Mesenchymal stem cell (in vitro differentiated cells and primary cell): ENCODE results near the gene PPA1.
"Not testable (repeated sequence)": the region's sequence is repeated elsewhere in the genome, so short reads cannot be mapped to it uniquely, and the experiment has no call there.

Source experiments
- DNase-seq: peaks from one replicate; pipeline ENCODE4 v3.0.0-alpha.2; 2013
- H2AFZ ChIP-seq: one replicate; pipeline ENCODE4 v1.6.1; 2013; ENCODE audit warnings: low read depth, mild to moderate bottlenecking, control low read depth, inconsistent platforms, low read length, moderate library complexity
- H2AK5ac ChIP-seq: 2 replicates; pipeline ENCODE4 v1.6.1; 2013; ENCODE audit warnings: low read length, moderate library complexity, mild to moderate bottlenecking, inconsistent platforms; ENCODE audit not compliant: severe bottlenecking
- H2BK120ac ChIP-seq: one replicate; pipeline ENCODE4 v1.6.1; 2013; ENCODE audit warnings: low read depth, mild to moderate bottlenecking, inconsistent platforms, low read length, moderate library complexity
- H2BK12ac ChIP-seq, 2 experiments: one replicate each; pipeline ENCODE4 v1.6.1; 2013; ENCODE audit warnings: inconsistent platforms in 2 of 2, low read length in 2 of 2, mild to moderate bottlenecking in 2 of 2, moderate library complexity in 2 of 2, control low read depth in 1 of 2
- H2BK15ac ChIP-seq: one replicate; pipeline ENCODE4 v1.6.1; 2013; ENCODE audit warnings: mild to moderate bottlenecking, low read depth, inconsistent platforms; ENCODE audit not compliant: poor library complexity, severe bottlenecking
- H2BK5ac ChIP-seq: 2 replicates; pipeline ENCODE4 v1.6.1; 2013; ENCODE audit warnings: low read depth, mild to moderate bottlenecking, low read length, control low read depth, inconsistent platforms; ENCODE audit not compliant: poor library complexity, severe bottlenecking
- H3K14ac ChIP-seq, 2 experiments: one replicate each; pipeline ENCODE4 v1.6.1; 2013; ENCODE audit warnings: inconsistent platforms in 2 of 2, low read length in 2 of 2, control low read depth in 1 of 2, mild to moderate bottlenecking in 1 of 2, moderate library complexity in 1 of 2
- H3K18ac ChIP-seq, 2 experiments: one replicate each; pipeline ENCODE4 v1.6.1; 2013; ENCODE audit warnings: inconsistent platforms in 2 of 2, low read length in 2 of 2, control low read depth in 1 of 2, low read depth in 1 of 2, mild to moderate bottlenecking in 1 of 2
- H3K23ac ChIP-seq, 2 experiments: one replicate each; pipeline ENCODE4 v1.6.1; 2013; ENCODE audit warnings: inconsistent platforms in 2 of 2, low read length in 2 of 2, mild to moderate bottlenecking in 2 of 2, moderate library complexity in 2 of 2, control low read depth in 1 of 2
- H3K27ac ChIP-seq: 2 replicates; pipeline ENCODE4 v1.5.1; 2013; ENCODE audit warnings: mild to moderate bottlenecking, moderate library complexity, low read length, control low read depth, inconsistent platforms; ENCODE audit not compliant: poor library complexity, severe bottlenecking
- H3K27me3 ChIP-seq, 2 experiments: 2 replicates each; pipeline versions ENCODE4 v1.6.1 to v1.7.0; 2013; ENCODE audit warnings: low read length in 2 of 2, mild to moderate bottlenecking in 2 of 2, moderate library complexity in 2 of 2, control low read depth in 1 of 2, inconsistent platforms in 1 of 2; ENCODE audit not compliant: control insufficient read depth in 1 of 2, insufficient read depth in 1 of 2
- H3K36me3 ChIP-seq, 2 experiments: 2 replicates each; pipeline versions ENCODE4 v1.6.1 to v1.7.0; 2013; ENCODE audit warnings: low read length in 2 of 2, control low read depth in 1 of 2, inconsistent platforms in 1 of 2, low read depth in 1 of 2, mild to moderate bottlenecking in 1 of 2; ENCODE audit not compliant: insufficient read depth in 2 of 2, control insufficient read depth in 1 of 2
- H3K4ac ChIP-seq, 2 experiments: one replicate each; pipeline ENCODE4 v1.6.1; 2013; ENCODE audit warnings: inconsistent platforms in 2 of 2, low read length in 2 of 2, mild to moderate bottlenecking in 2 of 2, moderate library complexity in 2 of 2, control low read depth in 1 of 2, low read depth in 1 of 2
- H3K4me1 ChIP-seq: 2 replicates; pipeline ENCODE4 v1.6.1; 2013; ENCODE audit warnings: low read depth, low read length, control low read depth; ENCODE audit not compliant: control insufficient read depth, insufficient read depth
- H3K4me2 ChIP-seq: 2 replicates; pipeline ENCODE4 v1.6.1; 2013; ENCODE audit warnings: low read length, mild to moderate bottlenecking, inconsistent platforms; ENCODE audit not compliant: poor library complexity, severe bottlenecking
- H3K4me3 ChIP-seq, 2 experiments: 2 replicates each; pipeline versions ENCODE4 v1.5.1 to v1.7.0; 2013; ENCODE audit warnings: low read length in 2 of 2, mild to moderate bottlenecking in 2 of 2, control low read depth in 1 of 2, low read depth in 1 of 2; ENCODE audit not compliant: insufficient read depth in 1 of 2
- H3K79me1 ChIP-seq: replicated peaks from 2 replicates; pipeline ENCODE4 v1.6.1; 2013; ENCODE audit warnings: mild to moderate bottlenecking, control low read depth, low read length, inconsistent platforms; ENCODE audit not compliant: poor library complexity, severe bottlenecking
- H3K9ac ChIP-seq: 2 replicates; pipeline ENCODE4 v1.7.0; 2013; ENCODE audit warnings: mild to moderate bottlenecking, low read length, moderate library complexity
- H3K9me3 ChIP-seq: 2 replicates; pipeline ENCODE4 v1.7.0; 2013; ENCODE audit warnings: mild to moderate bottlenecking, low read length; ENCODE audit not compliant: control insufficient read depth
- H4K8ac ChIP-seq: one replicate; pipeline ENCODE4 v1.6.1; 2013; ENCODE audit warnings: inconsistent platforms, mild to moderate bottlenecking, low read length, moderate library complexity
- H4K91ac ChIP-seq: one replicate; pipeline ENCODE4 v1.6.1; 2013; ENCODE audit warnings: mild to moderate bottlenecking, low read length, inconsistent platforms
- WGBS: methylation state at CpG from one replicate; pipeline ENCODE4 v1.1.7; 2013; ENCODE audit warnings: mixed read lengths; 5-methylcytosine and 5-hydroxymethylcytosine counted together

The PPA1 gene

DNA sequence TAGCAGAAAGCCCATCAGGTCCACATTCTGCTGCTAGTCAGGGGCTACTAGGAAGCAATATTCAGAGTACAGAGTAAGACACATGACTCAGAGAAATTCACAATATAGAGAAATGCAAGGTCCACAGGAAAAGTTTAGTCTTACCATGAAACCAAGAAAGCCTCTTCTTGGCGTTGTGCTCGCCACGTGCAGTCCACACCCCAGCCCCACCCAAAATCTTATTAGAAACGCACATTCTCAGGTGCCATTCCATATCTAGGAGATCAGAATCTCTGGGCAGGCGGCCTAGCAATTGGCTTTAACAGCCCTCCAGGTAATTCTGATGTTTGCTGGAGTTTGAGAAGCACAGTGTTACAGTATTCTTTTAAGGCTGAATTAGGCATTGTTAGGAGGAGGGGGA lies 47.1 kb downstream of the PPA1 start:
- Histone ChIP-seq H3K27ac (no peak overlapping the region), H3K9ac (no peak overlapping the region), H3K23ac (no peak overlapping the region), H2BK15ac (no peak overlapping the region), H2AFZ (no peak overlapping the region), H3K4ac (no peak overlapping the region), H3K18ac (no peak overlapping the region), H2BK5ac (no peak overlapping the region), H2BK12ac (no peak overlapping the region), H2BK120ac (no peak overlapping the region), H3K27me3 (peaks cover 0 to 3% of the 10 kb centered on the region in 2 experiments), H3K4me2 (no peak overlapping the region), H3K14ac (no peak overlapping the region), H3K36me3 (no peaks in the 10 kb centered on the region), H4K91ac (no peak overlapping the region), H3K79me1 (no peaks in the 10 kb centered on the region), H3K4me1 (peaks cover 2% of the 10 kb centered on the region), H4K8ac (no peak overlapping the region), H3K9me3 (no peaks in the 10 kb centered on the region), H2AK5ac (no peak overlapping the region), H3K4me3 (no peak overlapping the region)
- no peak for DNase-seq
- 95% methylated on average over 5 of the region's 5 CpGs for WGBS

DNA sequence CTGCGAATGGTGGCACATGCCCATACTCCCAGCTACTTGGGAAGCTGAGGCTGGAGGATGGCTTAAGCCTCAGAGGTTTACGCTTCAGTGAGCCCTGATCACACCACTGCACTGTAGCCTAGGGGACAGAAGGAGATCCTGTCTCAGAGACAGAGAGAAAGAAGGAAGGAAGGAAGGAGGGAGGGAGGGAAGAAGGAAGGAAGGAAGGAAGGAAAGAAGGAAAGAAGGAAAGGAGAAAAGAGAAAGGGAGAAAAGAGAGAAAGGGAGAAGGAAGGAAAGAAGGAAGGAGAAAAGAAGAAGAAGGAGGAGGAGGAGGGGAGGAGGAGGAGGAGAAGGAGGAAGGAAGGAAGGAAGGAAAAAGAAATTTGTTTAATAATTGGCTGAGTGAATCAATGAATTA lies 49.9 kb downstream of the PPA1 start:
- Histone ChIP-seq H3K18ac (no peak overlapping the region), H3K23ac (no peak overlapping the region), H3K14ac (no peak overlapping the region), H2AFZ (no peak overlapping the region), H4K91ac (no peak overlapping the region), H2BK15ac (no peak overlapping the region), H4K8ac (no peak overlapping the region), H3K4me3 (no peak overlapping the region), H2BK120ac (no peak overlapping the region), H3K27me3 (peaks cover 0 to 3% of the 10 kb centered on the region in 2 experiments), H3K79me1 (no peaks in the 10 kb centered on the region), H2BK12ac (no peak overlapping the region), H2AK5ac (no peak overlapping the region), H3K27ac (no peak overlapping the region), H3K36me3 (no peaks in the 10 kb centered on the region), H3K9me3 (peaks cover 10% of the 10 kb centered on the region), H3K4me1 (no peaks in the 10 kb centered on the region), H3K9ac (no peak overlapping the region), H3K4ac (no peak overlapping the region), H2BK5ac (no peak overlapping the region), H3K4me2 (no peak overlapping the region)
- DNase-seq: no peak
- 91% methylated on average over 2 of the region's 2 CpGs for WGBS

DNA sequence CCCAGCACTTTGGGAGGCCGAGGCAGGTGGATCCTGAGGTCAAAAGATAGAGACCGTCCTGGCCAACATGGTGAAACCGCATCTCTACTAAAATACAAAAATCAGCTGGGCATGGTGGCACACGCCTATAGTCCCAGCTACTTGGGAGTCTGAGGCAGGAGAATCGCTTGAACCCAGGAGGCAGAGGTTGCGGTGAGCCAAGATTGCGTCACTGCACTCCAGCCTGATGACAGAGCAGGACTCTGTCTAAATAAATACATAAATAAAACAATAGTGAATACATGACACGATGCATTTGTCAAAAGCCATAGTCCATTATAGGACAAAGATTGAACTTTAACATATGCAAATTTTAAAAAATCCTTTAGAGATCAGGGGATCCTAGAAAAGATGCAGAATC lies 54.0 kb downstream of the PPA1 start:
- not testable (repeated sequence) for H3K4me2 ChIP-seq, H2AK5ac ChIP-seq, H3K27me3 ChIP-seq, H3K79me1 ChIP-seq, H2AFZ ChIP-seq, H3K4ac ChIP-seq, H3K9me3 ChIP-seq, H3K4me1 ChIP-seq, DNase-seq, H2BK5ac ChIP-seq, H4K91ac ChIP-seq, H3K18ac ChIP-seq, H2BK12ac ChIP-seq, H2BK120ac ChIP-seq, H3K9ac ChIP-seq, H3K14ac ChIP-seq, H3K4me3 ChIP-seq, H3K36me3 ChIP-seq, H4K8ac ChIP-seq, H3K27ac ChIP-seq, H2BK15ac ChIP-seq, H3K23ac ChIP-seq
- 82% methylated on average over 5 of the region's 8 CpGs for WGBS

DNA sequence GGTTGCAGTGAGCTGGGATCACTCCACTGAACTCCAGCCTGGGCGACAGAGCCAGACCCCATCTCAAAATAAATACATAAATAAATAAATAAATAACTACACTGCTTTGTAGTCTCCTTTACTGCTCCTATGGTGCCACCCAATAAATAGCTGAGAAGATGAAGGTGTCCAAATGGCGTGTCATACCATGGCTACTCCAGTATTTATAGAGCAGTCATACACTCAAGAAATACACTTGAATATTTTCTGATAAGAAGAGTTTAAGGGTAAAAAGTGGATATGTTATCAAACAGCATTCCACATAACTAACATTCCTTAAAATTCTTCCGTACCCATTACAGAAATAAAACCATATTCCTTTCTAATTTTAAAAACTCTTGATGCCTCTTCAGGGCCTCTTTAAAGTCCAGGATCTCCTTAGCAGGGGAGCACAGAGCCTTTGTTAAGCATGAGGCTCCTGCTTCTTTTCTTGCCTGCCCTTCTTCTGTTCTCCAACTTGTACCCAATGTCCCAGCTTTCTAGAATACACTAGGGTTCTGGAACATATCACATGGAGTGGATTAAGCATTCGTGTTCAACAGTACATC lies 55.0 kb downstream of the PPA1 start:
- no peak overlapping the region for H3K4ac ChIP-seq

More for the DNA sequence above, 55.0 kb downstream of the PPA1 start:
- Histone ChIP-seq H3K4me3 (no peak overlapping the region), H2AK5ac (no peak overlapping the region), H4K91ac (no peak overlapping the region), H2BK5ac (no peak overlapping the region), H3K27me3 (no peaks in the 10 kb centered on the region), H3K36me3 (no peaks in the 10 kb centered on the region), H3K14ac (no peak overlapping the region), H3K4me2 (no peak overlapping the region), H2AFZ (no peak overlapping the region), H2BK15ac (no peak overlapping the region), H3K27ac (no peak overlapping the region), H2BK12ac (no peak overlapping the region), H4K8ac (no peak overlapping the region), H2BK120ac (no peak overlapping the region), H3K9ac (no peak overlapping the region), H3K79me1 (no peaks in the 10 kb centered on the region), H3K18ac (no peak overlapping the region), H3K9me3 (peaks cover 10% of the 10 kb centered on the region), H3K23ac (no peak overlapping the region), H3K4me1 (no peaks in the 10 kb centered on the region)
- DNase-seq: no peak
- WGBS: 35% methylated on average over 1 of the region's 4 CpGs
